Neural progenitor cell (in vitro differentiated cells): ENCODE data around the gene NCS1. TPM values are rescaled to one million over a fixed set of nuclear protein-coding genes. Genes with fewer than 3 reads are reported as not detected.

Experiments
- DNase-seq: peaks from one replicate; pipeline ENCODE4 v3.0.0-alpha.2; 2016; ENCODE audit warnings: low spot score
- H2AFZ ChIP-seq: fragments of 200-600 bp; sonication (generic); replicated peaks from 2 replicates; pipeline ENCODE4 v1.6.1; 2016; ENCODE audit warnings: antibody characterized with exemption
- H3F3A ChIP-seq: fragments of 200-600 bp; sonication (generic); 2 replicates; pipeline ENCODE4 v1.6.1; 2016; ENCODE audit warnings: antibody characterized with exemption, low read depth
- H3K27ac ChIP-seq: fragments of 200-600 bp; sonication (generic); 2 replicates; pipeline ENCODE4 v1.5.1; 2016; ENCODE audit warnings: mild to moderate bottlenecking
- H3K27me3 ChIP-seq: fragments of 200-600 bp; sonication (generic); 2 replicates; pipeline ENCODE4 v1.6.1; 2016; ENCODE audit warnings: mild to moderate bottlenecking, moderate library complexity
- H3K36me3 ChIP-seq: fragments of 200-600 bp; sonication (generic); 2 replicates; pipeline ENCODE4 v1.5.1; 2016
- H3K4me1 ChIP-seq: fragments of 200-600 bp; sonication (generic); 2 replicates; pipeline ENCODE4 v1.6.1; 2016; ENCODE audit warnings: mixed run types
- H3K4me2 ChIP-seq: fragments of 200-600 bp; sonication (generic); 2 replicates; pipeline ENCODE4 v1.6.1; 2016
- H3K4me3 ChIP-seq: fragments of 200-600 bp; sonication (generic); 2 replicates; pipeline ENCODE4 v1.5.1; 2016
- H3K79me2 ChIP-seq: fragments of 200-600 bp; sonication (generic); 2 replicates; pipeline ENCODE4 v1.6.1; 2016; ENCODE audit warnings: low read depth
- H3K9ac ChIP-seq: fragments of 200-600 bp; sonication (generic); 2 replicates; pipeline ENCODE4 v1.6.1; 2016
- H3K9me3 ChIP-seq: fragments of 200-600 bp; sonication (generic); 2 replicates; pipeline ENCODE4 v1.5.1; 2016; ENCODE audit warnings: low read depth
- H4K20me1 ChIP-seq: fragments of 200-600 bp; sonication (generic); 2 replicates; pipeline ENCODE4 v1.6.1; 2016; ENCODE audit warnings: low read depth
- H3K27ac Mint-ChIP-seq: 3 replicates; pipeline ENCODE4 v1.8.0; 2021; ENCODE audit warnings: mixed read lengths
- H3K27me3 Mint-ChIP-seq: 2 replicates; pipeline ENCODE4 v1.8.0; 2022; ENCODE audit warnings: low read depth, mild to moderate bottlenecking, inconsistent platforms, moderate library complexity, mixed read lengths; ENCODE audit not compliant: insufficient read depth
- H3K36me3 Mint-ChIP-seq: 3 replicates; pipeline ENCODE4 v1.8.0; 2021; ENCODE audit warnings: mixed read lengths
- H3K4me1 Mint-ChIP-seq: 3 replicates; pipeline ENCODE4 v1.8.0; 2021; ENCODE audit warnings: mixed read lengths
- H3K4me3 Mint-ChIP-seq: 3 replicates; pipeline ENCODE4 v1.8.0; 2021; ENCODE audit warnings: mild to moderate bottlenecking, moderate library complexity, mixed read lengths
- H3K9me3 Mint-ChIP-seq: 3 replicates; pipeline ENCODE4 v1.8.0; 2020; ENCODE audit warnings: mixed read lengths
- CTCF ChIP-seq: fragments of 200-600 bp; sonication (generic); IDR thresholded peaks from 2 replicates; pipeline ENCODE4 v1.5.1; 2017; ENCODE audit warnings: antibody characterized with exemption, mild to moderate bottlenecking
- EZH2 ChIP-seq: fragments of 200-600 bp; sonication (generic); IDR thresholded peaks from 2 replicates; pipeline ENCODE4 v1.6.1; 2017; ENCODE audit warnings: antibody characterized with exemption, mild to moderate bottlenecking, moderate library complexity
- EZH2phosphoT487 ChIP-seq: fragments of 200-600 bp; sonication (generic); IDR thresholded peaks from 2 replicates; pipeline ENCODE4 v1.6.1; 2017; ENCODE audit warnings: antibody characterized with exemption
- total RNA-seq: library from RNA; depleted of rRNA; stranded (reverse); fragments of >200 nt; gene quantifications from 2 replicates; pipeline ENCODE4 v1.2.3, GENCODE V29; 2015; ENCODE audit warnings: low replicate concordance

Gene NCS1
- total RNA-seq, 1 donor from 2014 or later, result 16.0 TPM

- Histone ChIP-seq H3K27ac (no peak overlapping the region), H3K27me3 (no peaks in the 10 kb centered on the region), H3K4me1 (peaks cover 15% of the 10 kb centered on the region), H4K20me1 (peaks cover 23% of the 10 kb centered on the region), H3K9ac (no peak overlapping the region), H3K79me2 (no peaks in the 10 kb centered on the region), H3K36me3 (no peaks in the 10 kb centered on the region), H3F3A (peaks cover 11% of the 10 kb centered on the region), H3K9me3 (no peaks in the 10 kb centered on the region), H2AFZ (no peak overlapping the region), H3K4me3 (no peak overlapping the region), H3K4me2 (peak overlapping the region; percentile 27)
- TF ChIP-seq EZH2, result no peak
- TF ChIP-seq CTCF, result no peak
- TF ChIP-seq EZH2phosphoT487, result no peak
- Mint-ChIP-seq H3K27me3 (peaks cover 4% of the 10 kb centered on the region), H3K4me3 (no peak overlapping the region), H3K9me3 (no peaks in the 10 kb centered on the region), H3K27ac (peak overlapping the region; percentile 96), H3K36me3 (peaks cover 4% of the 10 kb centered on the region), H3K4me1 (peaks cover 33% of the 10 kb centered on the region)
- DNase-seq, result no peak
Measured at GRCh38 chr9:130214776-130215340, 42.7 kb downstream of the NCS1 start.

GRCh38 chr9:130215341-130216119 lies 43.3 kb downstream of the NCS1 start:
- Histone ChIP-seq H2AFZ (no peak overlapping the region), H3K4me1 (peaks cover 20% of the 10 kb centered on the region), H3K9ac (no peak overlapping the region), H3K9me3 (no peaks in the 10 kb centered on the region), H3K27ac (no peak overlapping the region), H3K4me3 (no peak overlapping the region), H3K4me2 (no peak overlapping the region), H3F3A (peaks cover 18% of the 10 kb centered on the region), H3K79me2 (no peaks in the 10 kb centered on the region), H3K36me3 (no peaks in the 10 kb centered on the region), H3K27me3 (no peaks in the 10 kb centered on the region), H4K20me1 (peaks cover 23% of the 10 kb centered on the region)
- Mint-ChIP-seq H3K36me3 (peaks cover 4% of the 10 kb centered on the region), H3K27ac (peak overlapping the region; percentile 96), H3K27me3 (peaks cover 6% of the 10 kb centered on the region), H3K4me3 (no peak overlapping the region), H3K9me3 (no peaks in the 10 kb centered on the region), H3K4me1 (peaks cover 33% of the 10 kb centered on the region)
- TF ChIP-seq CTCF (no peak), EZH2 (no peak), EZH2phosphoT487 (no peak)
- DNase-seq, result no peak

GRCh38 chr9:130217838-130218237 lies 45.6 kb downstream of the NCS1 start:
- Histone ChIP-seq H4K20me1 (peaks cover 23% of the 10 kb centered on the region), H2AFZ (no peak overlapping the region), H3F3A (peaks cover 23% of the 10 kb centered on the region), H3K9me3 (no peaks in the 10 kb centered on the region), H3K9ac (no peak overlapping the region), H3K27me3 (no peaks in the 10 kb centered on the region), H3K27ac (no peak overlapping the region), H3K4me3 (no peak overlapping the region), H3K4me2 (no peak overlapping the region), H3K36me3 (no peaks in the 10 kb centered on the region), H3K79me2 (no peaks in the 10 kb centered on the region), H3K4me1 (peaks cover 22% of the 10 kb centered on the region)
- Mint-ChIP-seq H3K4me3 (no peak overlapping the region), H3K27ac (no peak overlapping the region), H3K27me3 (peaks cover 6% of the 10 kb centered on the region), H3K36me3 (peaks cover 4% of the 10 kb centered on the region), H3K9me3 (no peaks in the 10 kb centered on the region), H3K4me1 (peaks cover 33% of the 10 kb centered on the region)
- TF ChIP-seq EZH2phosphoT487 (no peak), EZH2 (no peak), CTCF (no peak)
- DNase-seq, result no peak
